PFSK-1 (cell line): ENCODE measurements around the gene CACNA1D.

Experiments
- FOXP2 ChIP-seq: optimal IDR thresholded peaks from 2 replicates; pipeline ENCODE3; 2011; ENCODE audit warnings: borderline replicate concordance, control low read depth, inconsistent platforms; ENCODE audit not compliant: insufficient read depth; ENCODE audit errors: extremely low read length, extremely low read depth
- POLR2AphosphoS5 ChIP-seq: IDR thresholded peaks from 2 replicates; pipeline ENCODE4 v1.6.1; 2012; ENCODE audit warnings: low read depth, mild to moderate bottlenecking, control low read depth, low read length, moderate library complexity
- SIN3A ChIP-seq: IDR thresholded peaks from 2 replicates; pipeline ENCODE4 v1.6.1; 2012; ENCODE audit warnings: mild to moderate bottlenecking, low read length, moderate library complexity, borderline replicate concordance; ENCODE audit not compliant: insufficient read depth
- TAF1 ChIP-seq: IDR thresholded peaks from 2 replicates; pipeline ENCODE4 v1.6.1; 2012; ENCODE audit warnings: low read length, control low read depth, borderline replicate concordance; ENCODE audit not compliant: insufficient read depth
- TF ChIP-seq, protein P1 (sequence below), 2 experiments: IDR thresholded peaks; 2 replicates each; pipeline versions ENCODE4 v1.6.1 to v1.8.0; 2011 to 2012; ENCODE audit warnings: low read depth in 2 of 2, low read length in 2 of 2, control low read depth in 1 of 2, inconsistent platforms in 1 of 2, mild to moderate bottlenecking in 1 of 2, moderate library complexity in 1 of 2; ENCODE audit not compliant: insufficient read depth in 1 of 2

CACNA1D gene

GRCh38 chr3:53806182-53807116 is 312.0 kb downstream of the CACNA1D start:
- TF ChIP-seq POLR2AphosphoS5 (no peak), FOXP2 (no peak), TAF1 (no peak), SIN3A (no peak)
- TF ChIP-seq, protein P1, sequence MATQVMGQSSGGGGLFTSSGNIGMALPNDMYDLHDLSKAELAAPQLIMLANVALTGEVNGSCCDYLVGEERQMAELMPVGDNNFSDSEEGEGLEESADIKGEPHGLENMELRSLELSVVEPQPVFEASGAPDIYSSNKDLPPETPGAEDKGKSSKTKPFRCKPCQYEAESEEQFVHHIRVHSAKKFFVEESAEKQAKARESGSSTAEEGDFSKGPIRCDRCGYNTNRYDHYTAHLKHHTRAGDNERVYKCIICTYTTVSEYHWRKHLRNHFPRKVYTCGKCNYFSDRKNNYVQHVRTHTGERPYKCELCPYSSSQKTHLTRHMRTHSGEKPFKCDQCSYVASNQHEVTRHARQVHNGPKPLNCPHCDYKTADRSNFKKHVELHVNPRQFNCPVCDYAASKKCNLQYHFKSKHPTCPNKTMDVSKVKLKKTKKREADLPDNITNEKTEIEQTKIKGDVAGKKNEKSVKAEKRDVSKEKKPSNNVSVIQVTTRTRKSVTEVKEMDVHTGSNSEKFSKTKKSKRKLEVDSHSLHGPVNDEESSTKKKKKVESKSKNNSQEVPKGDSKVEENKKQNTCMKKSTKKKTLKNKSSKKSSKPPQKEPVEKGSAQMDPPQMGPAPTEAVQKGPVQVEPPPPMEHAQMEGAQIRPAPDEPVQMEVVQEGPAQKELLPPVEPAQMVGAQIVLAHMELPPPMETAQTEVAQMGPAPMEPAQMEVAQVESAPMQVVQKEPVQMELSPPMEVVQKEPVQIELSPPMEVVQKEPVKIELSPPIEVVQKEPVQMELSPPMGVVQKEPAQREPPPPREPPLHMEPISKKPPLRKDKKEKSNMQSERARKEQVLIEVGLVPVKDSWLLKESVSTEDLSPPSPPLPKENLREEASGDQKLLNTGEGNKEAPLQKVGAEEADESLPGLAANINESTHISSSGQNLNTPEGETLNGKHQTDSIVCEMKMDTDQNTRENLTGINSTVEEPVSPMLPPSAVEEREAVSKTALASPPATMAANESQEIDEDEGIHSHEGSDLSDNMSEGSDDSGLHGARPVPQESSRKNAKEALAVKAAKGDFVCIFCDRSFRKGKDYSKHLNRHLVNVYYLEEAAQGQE (IDR thresholded peaks at IDR 0.05; ENCODE audit: insufficient read depth in 1 of 2, low read depth in 2 of 2, low read length in 2 of 2), result no peak

- TF ChIP-seq TAF1 (no peak), FOXP2 (no peak), POLR2AphosphoS5 (no peak), SIN3A (no peak)
- TF ChIP-seq, protein P1 (IDR thresholded peaks at IDR 0.05; ENCODE audit: insufficient read depth in 1 of 2, low read depth in 2 of 2, low read length in 2 of 2), result no peak
Observed at GRCh38 chr3:53807117-53807810, 312.9 kb downstream of the CACNA1D start.

GRCh38 chr3:53808496-53808895 is 314.1 kb downstream of the CACNA1D start:
- TF ChIP-seq POLR2AphosphoS5, result no peak

GRCh38 chr3:53809267-53809666 is 314.9 kb downstream of the CACNA1D start:
- TF ChIP-seq POLR2AphosphoS5, result no peak
- TF ChIP-seq FOXP2, result no peak
- TF ChIP-seq, protein P1 (IDR thresholded peaks at IDR 0.05; ENCODE audit: insufficient read depth in 1 of 2, low read depth in 2 of 2, low read length in 2 of 2), result no peak
- no peak for TF ChIP-seq SIN3A
- no peak for TF ChIP-seq TAF1

DNA sequence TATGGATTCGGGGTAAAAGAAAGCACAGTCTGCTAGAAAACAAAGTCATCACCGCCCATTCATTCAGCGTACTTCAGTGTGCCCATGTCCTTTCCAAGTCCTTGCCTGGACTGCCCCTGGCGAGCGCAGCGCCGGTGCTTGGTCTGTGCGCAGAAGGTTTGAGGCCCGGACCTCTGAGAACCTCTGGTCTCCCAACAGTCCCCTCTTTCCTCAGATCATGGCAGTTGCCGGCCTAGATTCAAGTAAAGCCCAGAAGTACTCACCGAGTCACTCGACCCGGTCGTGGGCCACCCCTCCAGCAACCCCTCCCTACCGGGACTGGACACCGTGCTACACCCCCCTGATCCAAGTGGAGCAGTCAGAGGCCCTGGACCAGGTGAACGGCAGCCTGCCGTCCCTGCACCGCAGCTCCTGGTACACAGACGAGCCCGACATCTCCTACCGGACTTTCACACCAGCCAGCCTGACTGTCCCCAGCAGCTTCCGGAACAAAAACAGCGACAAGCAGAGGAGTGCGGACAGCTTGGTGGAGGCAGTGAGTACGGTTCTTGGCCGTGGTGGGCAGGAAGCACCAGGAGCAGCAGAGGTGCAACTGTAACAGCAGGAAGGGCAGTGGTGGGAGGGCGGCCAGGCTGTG is 315.5 kb downstream of the CACNA1D start:
- TF ChIP-seq FOXP2, result no peak
- TF ChIP-seq, protein P1 (IDR thresholded peaks at IDR 0.05; ENCODE audit: insufficient read depth in 1 of 2, low read depth in 2 of 2, low read length in 2 of 2), result no peak
- no peak for TF ChIP-seq SIN3A
- TF ChIP-seq TAF1, result no peak
- no peak for TF ChIP-seq POLR2AphosphoS5
